Mesendoderm (in vitro differentiated cells): ENCODE measurements around the gene ZNF385A.

Experiments used
- DNase-seq: peaks from one replicate; pipeline ENCODE4 v3.0.0; 2013
- H2AK5ac ChIP-seq: 2 replicates; pipeline ENCODE4 v1.6.1; 2013; ENCODE audit warnings: low read length, inconsistent platforms
- H2BK120ac ChIP-seq: 2 replicates; pipeline ENCODE4 v1.6.1; 2013; ENCODE audit warnings: low read depth, mild to moderate bottlenecking, low read length, moderate library complexity, mixed read lengths
- H2BK15ac ChIP-seq: replicated peaks from 2 replicates; pipeline ENCODE4 v1.6.1; 2013; ENCODE audit warnings: low read depth, mild to moderate bottlenecking, moderate library complexity
- H2BK5ac ChIP-seq: 2 replicates; pipeline ENCODE4 v1.6.1; 2013; ENCODE audit warnings: low read length, inconsistent platforms
- H3K18ac ChIP-seq: 2 replicates; pipeline ENCODE4 v1.6.1; 2013; ENCODE audit warnings: mild to moderate bottlenecking, low read length, mixed read lengths
- H3K23ac ChIP-seq: one replicate; pipeline ENCODE4 v1.6.1; 2013; ENCODE audit warnings: low read length
- H3K27ac ChIP-seq: 2 replicates; pipeline ENCODE4 v1.5.1; 2013; ENCODE audit warnings: low read depth, mild to moderate bottlenecking, inconsistent platforms, low read length, moderate library complexity
- H3K27me3 ChIP-seq: 2 replicates; pipeline ENCODE4 v1.6.1; 2013; ENCODE audit warnings: low read length, control low read depth, mild to moderate bottlenecking, inconsistent platforms; ENCODE audit not compliant: insufficient read depth, poor library complexity
- H3K36me3 ChIP-seq: 2 replicates; pipeline ENCODE4 v1.6.1; 2013; ENCODE audit warnings: low read length, inconsistent platforms; ENCODE audit not compliant: control insufficient read depth, insufficient read depth
- H3K4ac ChIP-seq: one replicate; pipeline ENCODE4 v1.6.1; 2013; ENCODE audit warnings: low read depth, mild to moderate bottlenecking, low read length, moderate library complexity
- H3K4me1 ChIP-seq: 2 replicates; pipeline ENCODE4 v1.6.1; 2013; ENCODE audit warnings: low read depth, low read length, inconsistent platforms; ENCODE audit not compliant: control insufficient read depth
- H3K4me2 ChIP-seq: 2 replicates; pipeline ENCODE4 v1.6.1; 2013; ENCODE audit warnings: low read length
- H3K4me3 ChIP-seq: 2 replicates; pipeline ENCODE4 v1.5.1; 2013; ENCODE audit warnings: mild to moderate bottlenecking, low read length
- H3K56ac ChIP-seq: one replicate; pipeline ENCODE4 v1.6.1; 2013; ENCODE audit warnings: low read length
- H3K79me1 ChIP-seq: 2 replicates; pipeline ENCODE4 v1.6.1; 2013; ENCODE audit warnings: low read length, inconsistent platforms
- H3K79me2 ChIP-seq: 2 replicates; pipeline ENCODE4 v1.6.1; 2013; ENCODE audit warnings: mild to moderate bottlenecking, low read length; ENCODE audit not compliant: control insufficient read depth, insufficient read depth
- H3K9ac ChIP-seq: 2 replicates; pipeline ENCODE4 v1.6.1; 2013; ENCODE audit warnings: low read length, inconsistent platforms
- H4K5ac ChIP-seq: one replicate; pipeline ENCODE4 v1.6.1; 2013; ENCODE audit warnings: low read length
- H4K8ac ChIP-seq: one replicate; pipeline ENCODE4 v1.6.1; 2013; ENCODE audit warnings: low read depth, mild to moderate bottlenecking, control low read depth, low read length, moderate library complexity
- WGBS: extraction: QIAGEN DNeasy Blood & Tissue Kit; methylation state at CpG from one replicate; pipeline ENCODE4 v1.1.7; 2013; ENCODE audit warnings: low lambda C conversion rate, missing lambda C conversion rate; ENCODE audit not compliant: insufficient coverage; ENCODE audit errors: extremely low coverage; 5-methylcytosine and 5-hydroxymethylcytosine counted together

ZNF385A gene

DNA sequence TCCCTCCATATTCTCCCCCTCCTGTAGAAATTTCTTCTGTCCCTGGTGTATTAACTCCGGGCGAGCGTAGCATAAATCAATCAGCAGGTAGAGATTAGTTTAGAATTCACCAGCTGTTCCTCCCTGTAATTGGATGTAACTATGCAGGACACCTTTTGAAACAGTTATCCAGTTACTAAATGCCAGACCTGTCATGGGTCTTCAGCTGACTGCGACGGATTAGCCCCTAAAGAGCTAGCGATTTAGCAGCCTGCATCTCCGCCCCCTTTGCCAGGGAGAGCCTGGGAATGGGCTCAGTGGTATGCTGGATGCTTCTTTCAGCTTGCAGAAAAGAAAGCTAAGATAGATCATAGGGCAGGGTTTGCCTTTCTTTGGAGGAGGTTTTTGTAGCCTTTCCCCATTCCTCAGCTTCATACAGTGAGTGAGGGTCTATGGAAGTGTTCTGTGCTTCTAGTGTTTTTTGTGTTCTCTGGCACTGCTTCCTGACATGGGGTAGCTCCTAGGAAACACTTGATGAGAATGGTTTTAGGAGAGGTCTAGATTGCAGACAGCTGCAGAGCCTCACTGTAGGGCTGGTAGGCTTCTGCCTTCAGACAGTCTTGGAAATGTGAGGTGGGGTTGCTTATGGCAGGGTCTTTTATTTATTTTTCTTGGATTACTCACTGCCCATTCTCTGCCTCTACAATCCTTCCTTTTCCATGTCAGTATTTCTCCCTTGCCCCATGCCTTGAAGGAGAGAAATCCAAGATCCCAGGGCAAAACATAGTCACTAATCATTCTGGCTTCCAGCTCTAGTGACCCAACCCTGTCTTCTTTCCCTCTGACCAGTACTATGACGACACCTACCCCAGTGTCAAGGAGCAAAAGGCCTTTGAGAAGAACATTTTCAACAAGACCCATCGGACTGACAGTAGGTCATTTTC lies 42.9 kb downstream of the ZNF385A start:
- peaks cover 2% of the 10 kb centered on the region for H3K36me3 ChIP-seq
- H3K9ac ChIP-seq: no peak overlapping the region
- no peak overlapping the region for H3K18ac ChIP-seq
- peak overlapping the region; percentile 46 for H3K27ac ChIP-seq
- H3K4me1 ChIP-seq: peaks cover 10% of the 10 kb centered on the region
- no peak overlapping the region for H2BK15ac ChIP-seq
- H2BK5ac ChIP-seq: no peak overlapping the region
- H2AK5ac ChIP-seq: no peak overlapping the region
- H3K79me2 ChIP-seq: no peaks in the 10 kb centered on the region
- no peak overlapping the region for H4K5ac ChIP-seq
- H3K4ac ChIP-seq: no peak overlapping the region
- no peak for DNase-seq
- H2BK120ac ChIP-seq: no peak overlapping the region
- WGBS: no CpG with 5 or more reads among the region's 9 CpGs
- no peak overlapping the region for H3K4me2 ChIP-seq
- no peak overlapping the region for H3K56ac ChIP-seq
- no peak overlapping the region for H3K4me3 ChIP-seq
- no peaks in the 10 kb centered on the region for H3K27me3 ChIP-seq
- no peak overlapping the region for H4K8ac ChIP-seq
- H3K23ac ChIP-seq: no peak overlapping the region
- peaks cover 7% of the 10 kb centered on the region for H3K79me1 ChIP-seq

DNA sequence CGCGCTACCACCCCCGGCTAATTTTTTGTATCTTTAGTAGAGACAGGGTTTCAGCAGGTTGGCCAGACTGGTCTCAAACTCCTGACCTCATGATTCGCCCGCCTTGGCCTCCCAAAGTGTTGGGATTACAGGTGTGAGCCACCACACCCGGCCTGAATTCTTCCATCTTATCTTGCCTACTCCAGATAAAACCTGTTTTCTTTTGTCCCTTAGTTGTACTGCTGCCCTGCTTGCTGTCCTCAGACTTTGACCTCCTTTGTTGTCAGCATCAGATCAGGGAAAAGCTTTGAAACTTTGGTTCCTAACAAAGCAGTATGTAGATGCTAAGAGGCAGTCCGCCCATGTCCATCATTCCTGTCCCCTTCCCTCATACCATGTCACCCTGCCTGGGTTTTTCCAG lies 43.7 kb downstream of the ZNF385A start:
- H3K4me3 ChIP-seq: no peak overlapping the region
- H2AK5ac ChIP-seq: no peak overlapping the region

GRCh38 chr12:54338698-54339296 lies 45.7 kb downstream of the ZNF385A start:
- H4K8ac ChIP-seq: no peak overlapping the region
- H2BK5ac ChIP-seq: peak overlapping the region; percentile 9
- peak overlapping the region; percentile 30 for H3K56ac ChIP-seq
- peak overlapping the region; percentile 21 for H3K27ac ChIP-seq
- no peak overlapping the region for H2BK15ac ChIP-seq
- H3K79me2 ChIP-seq: no peaks in the 10 kb centered on the region
- peaks cover 10% of the 10 kb centered on the region for H3K4me1 ChIP-seq
- DNase-seq: peak; percentile 84
- H3K4me2 ChIP-seq: no peak overlapping the region
- peaks cover 7% of the 10 kb centered on the region for H3K79me1 ChIP-seq
- H3K18ac ChIP-seq: no peak overlapping the region
- WGBS: no CpG with 5 or more reads among the region's 4 CpGs
- H3K36me3 ChIP-seq: peaks cover 2% of the 10 kb centered on the region
- no peak overlapping the region for H4K5ac ChIP-seq
- no peak overlapping the region for H2BK120ac ChIP-seq
- no peaks in the 10 kb centered on the region for H3K27me3 ChIP-seq
- H3K4ac ChIP-seq: no peak overlapping the region
- H3K23ac ChIP-seq: peak overlapping the region; percentile 6
- no peak overlapping the region for H3K4me3 ChIP-seq
- H2AK5ac ChIP-seq: no peak overlapping the region
- H3K9ac ChIP-seq: peak overlapping the region; percentile 15

More for the DNA sequence above, 43.7 kb downstream of the ZNF385A start:
- no peak for DNase-seq
- H3K56ac ChIP-seq: no peak overlapping the region
- no peak overlapping the region for H3K4ac ChIP-seq
- H2BK5ac ChIP-seq: no peak overlapping the region
- H3K4me1 ChIP-seq: peaks cover 10% of the 10 kb centered on the region
- no peaks in the 10 kb centered on the region for H3K27me3 ChIP-seq
- WGBS: no CpG with 5 or more reads among the region's 7 CpGs
- no peak overlapping the region for H2BK15ac ChIP-seq
- H4K5ac ChIP-seq: no peak overlapping the region
- no peak overlapping the region for H2BK120ac ChIP-seq
- no peaks in the 10 kb centered on the region for H3K79me2 ChIP-seq
- peaks cover 2% of the 10 kb centered on the region for H3K36me3 ChIP-seq
- H3K79me1 ChIP-seq: peaks cover 7% of the 10 kb centered on the region
- no peak overlapping the region for H3K23ac ChIP-seq
- H3K18ac ChIP-seq: no peak overlapping the region
- H4K8ac ChIP-seq: no peak overlapping the region
- no peak overlapping the region for H3K4me2 ChIP-seq
- H3K9ac ChIP-seq: no peak overlapping the region
- peak overlapping the region; percentile 46 for H3K27ac ChIP-seq

GRCh38 chr12:54337854-54338650 lies 46.5 kb downstream of the ZNF385A start:
- Histone ChIP-seq H3K79me2 (no peaks in the 10 kb centered on the region), H3K18ac (peak overlapping the region; percentile 31), H3K79me1 (peaks cover 10% of the 10 kb centered on the region), H2BK120ac (no peak overlapping the region), H3K4me2 (no peak overlapping the region), H3K56ac (peak overlapping the region; percentile 25), H3K9ac (no peak overlapping the region), H3K4me1 (peaks cover 10% of the 10 kb centered on the region), H3K36me3 (no peaks in the 10 kb centered on the region), H3K27me3 (no peaks in the 10 kb centered on the region), H4K8ac (no peak overlapping the region), H4K5ac (no peak overlapping the region), H3K27ac (peak overlapping the region; percentile 31), H3K4ac (no peak overlapping the region), H2BK15ac (no peak overlapping the region), H2BK5ac (no peak overlapping the region), H2AK5ac (no peak overlapping the region), H3K4me3 (no peak overlapping the region), H3K23ac (no peak overlapping the region)
- WGBS: no CpG with 5 or more reads among the region's 3 CpGs
- no peak for DNase-seq

DNA sequence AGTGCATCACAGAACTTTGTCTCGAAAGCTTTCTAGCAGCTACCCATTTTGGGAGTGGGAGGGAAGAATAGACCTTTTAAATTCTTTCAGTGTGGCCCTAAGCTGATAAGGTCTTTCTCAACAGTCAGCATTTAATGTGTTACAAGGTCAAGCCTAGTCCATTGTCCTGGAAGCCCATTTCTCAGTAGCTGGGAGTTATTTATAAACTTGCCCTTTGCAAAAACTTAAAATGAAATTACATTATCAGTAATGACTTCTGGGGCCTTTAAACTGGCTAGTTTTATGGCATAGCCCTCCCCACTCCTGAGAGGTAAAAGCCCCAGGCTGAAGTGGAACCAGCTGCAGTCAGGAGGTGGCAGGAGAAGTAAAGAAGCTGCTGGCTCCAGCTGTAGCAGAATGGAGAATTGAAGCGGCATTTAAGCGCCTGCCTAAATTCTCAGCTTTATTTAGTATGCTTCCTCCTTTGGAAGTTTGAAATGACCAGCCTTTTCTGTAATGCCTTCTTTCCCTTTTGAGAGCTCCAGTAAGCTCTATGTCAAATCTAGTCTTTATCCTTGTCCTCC lies 47.2 kb downstream of the ZNF385A start:
- no peak overlapping the region for H3K23ac ChIP-seq
- no peak overlapping the region for H2BK15ac ChIP-seq
- H3K79me1 ChIP-seq: peaks cover 10% of the 10 kb centered on the region
- H4K5ac ChIP-seq: no peak overlapping the region
- no peak overlapping the region for H2BK5ac ChIP-seq
- H3K18ac ChIP-seq: peak overlapping the region; percentile 31
- no peak overlapping the region for H3K4ac ChIP-seq
- no peaks in the 10 kb centered on the region for H3K36me3 ChIP-seq
- no CpG with 5 or more reads among the region's 3 CpGs for WGBS
- no peak overlapping the region for H2BK120ac ChIP-seq
- no peaks in the 10 kb centered on the region for H3K27me3 ChIP-seq
- no peak overlapping the region for H3K4me3 ChIP-seq
- H4K8ac ChIP-seq: no peak overlapping the region
- no peak overlapping the region for H3K4me2 ChIP-seq
- no peaks in the 10 kb centered on the region for H3K79me2 ChIP-seq
- no peak overlapping the region for H2AK5ac ChIP-seq
- no peak overlapping the region for H3K9ac ChIP-seq
- no peak for DNase-seq
- peak overlapping the region; percentile 31 for H3K27ac ChIP-seq
- peaks cover 10% of the 10 kb centered on the region for H3K4me1 ChIP-seq
- H3K56ac ChIP-seq: no peak overlapping the region
